HepG2 (cell line): ENCODE data around the gene ALMS1. TPM values are rescaled to one million over a fixed set of nuclear protein-coding genes. Genes with fewer than 3 reads are reported as not detected.

Experiments
- ATAC-seq: fragments of 200-7000 bp; cut with Tn5 transposase; 3 replicates; pipeline ENCODE4 v1.9.1; 2020; ENCODE audit warnings: mild to moderate bottlenecking, moderate library complexity
- Bru-seq: library from RNA; stranded (reverse); fragments of 400-500 nt; gene quantifications from one replicate; lab custom pipeline; 2021; lab: Mats Ljungman, UMichigan
- BruChase-seq, 2 experiments: library from RNA; stranded (reverse); fragments of 400-500 nt; gene quantifications; one replicate each; lab custom pipeline; 2021; lab: Mats Ljungman, UMichigan
- BruUV-seq: library from RNA; stranded (reverse); fragments of 400-500 nt; replicated peaks from 2 replicates; lab custom pipeline; 2021; lab: Mats Ljungman, UMichigan
- CTCF ChIA-PET: fragments of 300-600 bp; formaldehyde crosslinking; extraction: SDS; loops from one replicate; lab custom pipeline; 2021; ENCODE audit warnings: low total read pairs, inconsistent platforms, low intra/inter-chr PET ratio; lab: Yijun Ruan, JAX
- POLR2A ChIA-PET: fragments of 350-600 bp; sonication (Branson Sonifier 250); formaldehyde crosslinking; loops from one replicate; lab custom pipeline; 2020; ENCODE audit warnings: antibody characterized with exemption, inconsistent platforms; lab: Yijun Ruan, JAX
- DNase-seq: peaks from one replicate; pipeline ENCODE4 v3.0.0-alpha.2; 2015; ENCODE audit warnings: low spot score
- FAIRE-seq: peaks from 3 replicates; lab custom pipeline; 2011; peaks lifted over from hg19 to GRCh38; lab: Jason Lieb, UNC
- H2AFZ ChIP-seq: one replicate; pipeline ENCODE4 v1.6.1; 2011; ENCODE audit warnings: low read length, inconsistent platforms
- H3K27ac ChIP-seq: fragments of 300-600 bp; 3 replicates; pipeline ENCODE4 v1.8.0; 2011; ENCODE audit warnings: mixed run types, mild to moderate bottlenecking, mixed read lengths, low read length, inconsistent platforms; ENCODE audit not compliant: insufficient read depth; ENCODE audit errors: extremely low read length
- H3K27me3 ChIP-seq, 2 experiments: fragments of 200-600 bp in 1 of 2; 2 replicates in 1 of 2; 3 replicates in 1 of 2; pipeline versions ENCODE4 v1.6.0 to v1.8.0; 2011; ENCODE audit warnings: low read length in 2 of 2, mild to moderate bottlenecking in 2 of 2, moderate library complexity in 2 of 2, inconsistent platforms in 1 of 2; ENCODE audit not compliant: insufficient read depth in 2 of 2, control insufficient read depth in 1 of 2
- H3K36me3 ChIP-seq, 2 experiments: fragments of 200-600 bp in 1 of 2; replicated peaks in 1 of 2; 2 replicates in 1 of 2; 3 replicates in 1 of 2; pipeline versions ENCODE4 v1.5.1 to v1.8.0; 2011; ENCODE audit warnings: low read length in 2 of 2, inconsistent platforms in 1 of 2; ENCODE audit not compliant: insufficient read depth in 2 of 2, control insufficient read depth in 1 of 2
- H3K4me1 ChIP-seq: 2 replicates; pipeline ENCODE4 v1.5.1; 2012; ENCODE audit warnings: low read length, inconsistent platforms; ENCODE audit not compliant: insufficient read depth
- H3K4me2 ChIP-seq: 2 replicates; pipeline ENCODE4 v1.6.0; 2011; ENCODE audit warnings: low read depth, low read length, inconsistent platforms
- H3K4me3 ChIP-seq, 3 experiments: fragments of 200-600 bp in 1 of 3; sonication (generic), shearing (Covaris generic) in 1 of 3; replicated peaks in 1 of 3; 2 replicates each; pipeline ENCODE4 v1.5.1; 2011 to 2016; ENCODE audit warnings: low read length in 3 of 3, inconsistent platforms in 2 of 3, low read depth in 2 of 3, mild to moderate bottlenecking in 2 of 3, control low read depth in 1 of 3, mixed read lengths in 1 of 3; ENCODE audit not compliant: insufficient read depth in 1 of 3
- H3K79me2 ChIP-seq: one replicate; pipeline ENCODE4 v1.6.1; 2011; ENCODE audit warnings: low read length, inconsistent platforms; ENCODE audit not compliant: insufficient read depth
- H3K9ac ChIP-seq: 2 replicates; pipeline ENCODE4 v1.6.0; 2011; ENCODE audit warnings: mild to moderate bottlenecking, low read depth, low read length, inconsistent platforms; ENCODE audit not compliant: insufficient read depth
- H3K9me3 ChIP-seq: 2 replicates; pipeline ENCODE4 v1.5.1; 2012; ENCODE audit warnings: mild to moderate bottlenecking, low read length
- H4K20me1 ChIP-seq: 2 replicates; pipeline ENCODE4 v1.6.0; 2011; ENCODE audit warnings: inconsistent platforms, mild to moderate bottlenecking, low read length, moderate library complexity; ENCODE audit not compliant: insufficient read depth
- ZNF652 ChIP-seq: IDR thresholded peaks from 2 replicates; pipeline ENCODE4 v1.6.1; 2016; ENCODE audit warnings: low read depth, borderline replicate concordance
- ZNF792 ChIP-seq: IDR thresholded peaks from 2 replicates; pipeline ENCODE4 v1.6.1; 2016
- WGBS: methylation state at CpG from one replicate; pipeline ENCODE4 v1.1.6; 2017; ENCODE audit warnings: low lambda C conversion rate; 5-methylcytosine and 5-hydroxymethylcytosine counted together
- in situ Hi-C: cut with HindIII; loops from 2 replicates; pipeline ENCODE4 v1.10.0; 2017; ENCODE audit warnings: low pct_unique_long_range_greater_than_20kb; ENCODE audit not compliant: extremely low pct_ligation_motif_present
- intact Hi-C: fragments of 100-400 bp; cut with micrococcal nuclease; formaldehyde crosslinking; loops from one replicate; pipeline ENCODE4 v1.10.0; 2022; ENCODE audit not compliant: unreplicated experiment
- long read RNA-seq, 2 experiments: library from RNA in 1 of 2; library from polyadenylated mRNA in 1 of 2; stranded (forward) in 1 of 2; unstranded in 1 of 2; transcript quantifications; one replicate each; pipeline ENCODE4 v2.0.0, GENCODE V29; 2019 to 2022
- polyA minus RNA-seq, 3 experiments: library from RNA; depleted of rRNA, polyadenylated mRNA; stranded (reverse); fragments of >200 nt; gene quantifications; 2 replicates each; pipeline ENCODE4 v1.2.3, GENCODE V29; 2011; ENCODE audit warnings: low replicate concordance in 1 of 3
- polyA plus RNA-seq, 8 experiments: library from polyadenylated mRNA; depleted of rRNA in 3 of 8; stranded (reverse) in 7 of 8; unstranded in 1 of 8; fragments of >200 nt; fragmentation: Illumina TruSeq in 4 of 8; extraction: Trizol in 4 of 8; gene quantifications; 2 replicates each; pipeline versions ENCODE4 v1.2.1 to v1.2.3, GENCODE V29; 2011 to 2016; ENCODE audit warnings: low read depth in 4 of 8, missing spikeins in 1 of 8, mixed read lengths in 1 of 8; ENCODE audit not compliant: insufficient read depth in 1 of 8
- total RNA-seq, 5 experiments: library from RNA; depleted of rRNA; stranded (reverse); fragments of >200 nt; fragmentation: Illumina TruSeq; extraction: Trizol; gene quantifications; 2 replicates each; pipeline ENCODE4 v1.2.3, GENCODE V29; 2016; ENCODE audit warnings: low read depth in 1 of 5
- TF ChIP-seq, protein P1 (sequence below): sonication (generic); formaldehyde crosslinking; IDR thresholded peaks from 2 replicates; pipeline ENCODE4 v1.4.0; 2020; ENCODE audit warnings: missing genetic modification reagents
- TF ChIP-seq, protein P2 (sequence below): sonication (generic); formaldehyde crosslinking; IDR thresholded peaks from 2 replicates; pipeline ENCODE4 v1.5.0; 2020; ENCODE audit warnings: missing genetic modification reagents
- TF ChIP-seq, protein P3 (sequence below): sonication (generic); formaldehyde crosslinking; IDR thresholded peaks from 2 replicates; pipeline ENCODE4 v1.4.0; 2020; ENCODE audit warnings: missing genetic modification reagents, borderline replicate concordance

ALMS1 gene, protein sequence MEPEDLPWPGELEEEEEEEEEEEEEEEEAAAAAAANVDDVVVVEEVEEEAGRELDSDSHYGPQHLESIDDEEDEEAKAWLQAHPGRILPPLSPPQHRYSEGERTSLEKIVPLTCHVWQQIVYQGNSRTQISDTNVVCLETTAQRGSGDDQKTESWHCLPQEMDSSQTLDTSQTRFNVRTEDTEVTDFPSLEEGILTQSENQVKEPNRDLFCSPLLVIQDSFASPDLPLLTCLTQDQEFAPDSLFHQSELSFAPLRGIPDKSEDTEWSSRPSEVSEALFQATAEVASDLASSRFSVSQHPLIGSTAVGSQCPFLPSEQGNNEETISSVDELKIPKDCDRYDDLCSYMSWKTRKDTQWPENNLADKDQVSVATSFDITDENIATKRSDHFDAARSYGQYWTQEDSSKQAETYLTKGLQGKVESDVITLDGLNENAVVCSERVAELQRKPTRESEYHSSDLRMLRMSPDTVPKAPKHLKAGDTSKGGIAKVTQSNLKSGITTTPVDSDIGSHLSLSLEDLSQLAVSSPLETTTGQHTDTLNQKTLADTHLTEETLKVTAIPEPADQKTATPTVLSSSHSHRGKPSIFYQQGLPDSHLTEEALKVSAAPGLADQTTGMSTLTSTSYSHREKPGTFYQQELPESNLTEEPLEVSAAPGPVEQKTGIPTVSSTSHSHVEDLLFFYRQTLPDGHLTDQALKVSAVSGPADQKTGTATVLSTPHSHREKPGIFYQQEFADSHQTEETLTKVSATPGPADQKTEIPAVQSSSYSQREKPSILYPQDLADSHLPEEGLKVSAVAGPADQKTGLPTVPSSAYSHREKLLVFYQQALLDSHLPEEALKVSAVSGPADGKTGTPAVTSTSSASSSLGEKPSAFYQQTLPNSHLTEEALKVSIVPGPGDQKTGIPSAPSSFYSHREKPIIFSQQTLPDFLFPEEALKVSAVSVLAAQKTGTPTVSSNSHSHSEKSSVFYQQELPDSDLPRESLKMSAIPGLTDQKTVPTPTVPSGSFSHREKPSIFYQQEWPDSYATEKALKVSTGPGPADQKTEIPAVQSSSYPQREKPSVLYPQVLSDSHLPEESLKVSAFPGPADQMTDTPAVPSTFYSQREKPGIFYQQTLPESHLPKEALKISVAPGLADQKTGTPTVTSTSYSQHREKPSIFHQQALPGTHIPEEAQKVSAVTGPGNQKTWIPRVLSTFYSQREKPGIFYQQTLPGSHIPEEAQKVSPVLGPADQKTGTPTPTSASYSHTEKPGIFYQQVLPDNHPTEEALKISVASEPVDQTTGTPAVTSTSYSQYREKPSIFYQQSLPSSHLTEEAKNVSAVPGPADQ (N-terminal part only)
- 21.2 and 28.8 TPM in 2 replicates for total RNA-seq (2016; rRNA removed; fragmentation: Illumina TruSeq; extraction: Trizol)
- total RNA-seq (2016; cell fraction: cytosol; rRNA removed; fragmentation: Illumina TruSeq; extraction: Trizol; ENCODE audit: low read depth): 5.0 and 6.5 TPM in 2 replicates
- 20.9 and 30.9 TPM in 2 replicates for total RNA-seq (2016; cell fraction: insoluble cytoplasmic fraction; rRNA removed; fragmentation: Illumina TruSeq; extraction: Trizol)
- total RNA-seq (2016; cell fraction: membrane; rRNA removed; fragmentation: Illumina TruSeq; extraction: Trizol): 10.1 and 12.8 TPM in 2 replicates
- total RNA-seq (2016; cell fraction: nucleus; rRNA removed; fragmentation: Illumina TruSeq; extraction: Trizol): 31.3 and 34.3 TPM in 2 replicates
- 12.9 and 13.2 TPM in 2 replicates for polyA plus RNA-seq (2011; rRNA removed)
- polyA plus RNA-seq (2011; cell fraction: cytosol; rRNA removed): 10.0 and 28.2 TPM in 2 replicates
- 8.8 and 9.1 TPM in 2 replicates for polyA plus RNA-seq (2011; cell fraction: nucleus; rRNA removed)
- 7.7 and 8.8 TPM in 2 replicates for polyA plus RNA-seq (2012)
- polyA plus RNA-seq (2016; cell fraction: cytosol; fragmentation: Illumina TruSeq; extraction: Trizol; ENCODE audit: low read depth): 1.5 and 2.1 TPM in 2 replicates
- polyA plus RNA-seq (2016; cell fraction: insoluble cytoplasmic fraction; fragmentation: Illumina TruSeq; extraction: Trizol; ENCODE audit: low read depth): 20.0 and 21.7 TPM in 2 replicates
- 2.8 and 3.2 TPM in 2 replicates for polyA plus RNA-seq (2016; cell fraction: membrane; fragmentation: Illumina TruSeq; extraction: Trizol; ENCODE audit: low read depth)
- polyA plus RNA-seq (2016; cell fraction: nucleus; fragmentation: Illumina TruSeq; extraction: Trizol; ENCODE audit: insufficient read depth, low read depth): 13.2 and 16.7 TPM in 2 replicates
- 19.9 and 40.3 TPM in 2 replicates for polyA minus RNA-seq (2011; rRNA and poly(A)+ RNA removed; ENCODE audit: low replicate concordance)
- 15.1 and 17.3 TPM in 2 replicates for polyA minus RNA-seq (2011; cell fraction: cytosol; rRNA and poly(A)+ RNA removed)
- polyA minus RNA-seq (2011; cell fraction: nucleus; rRNA and poly(A)+ RNA removed): 76.7 and 95.1 TPM in 2 replicates
- percentile 68 among the genes with signal in this experiment for Bru-seq, nascent RNA
- percentile 63 among the genes with signal in this experiment for BruChase-seq, experiment 1, labeled RNA remaining after a 6-hour chase
- BruChase-seq, experiment 2, labeled RNA remaining after a 2-hour chase: percentile 69 among the genes with signal in this experiment
- long read RNA-seq, experiment 1, partial matches to known transcripts: 2 of 2 reads
- long read RNA-seq, experiment 1, other reads (novel, unspliced or antisense): 0 of 2 reads
- long read RNA-seq, experiment 2, partial matches to known transcripts: 2 of 6 reads
- long read RNA-seq, experiment 2, other reads (novel, unspliced or antisense): 4 of 6 reads

DNA sequence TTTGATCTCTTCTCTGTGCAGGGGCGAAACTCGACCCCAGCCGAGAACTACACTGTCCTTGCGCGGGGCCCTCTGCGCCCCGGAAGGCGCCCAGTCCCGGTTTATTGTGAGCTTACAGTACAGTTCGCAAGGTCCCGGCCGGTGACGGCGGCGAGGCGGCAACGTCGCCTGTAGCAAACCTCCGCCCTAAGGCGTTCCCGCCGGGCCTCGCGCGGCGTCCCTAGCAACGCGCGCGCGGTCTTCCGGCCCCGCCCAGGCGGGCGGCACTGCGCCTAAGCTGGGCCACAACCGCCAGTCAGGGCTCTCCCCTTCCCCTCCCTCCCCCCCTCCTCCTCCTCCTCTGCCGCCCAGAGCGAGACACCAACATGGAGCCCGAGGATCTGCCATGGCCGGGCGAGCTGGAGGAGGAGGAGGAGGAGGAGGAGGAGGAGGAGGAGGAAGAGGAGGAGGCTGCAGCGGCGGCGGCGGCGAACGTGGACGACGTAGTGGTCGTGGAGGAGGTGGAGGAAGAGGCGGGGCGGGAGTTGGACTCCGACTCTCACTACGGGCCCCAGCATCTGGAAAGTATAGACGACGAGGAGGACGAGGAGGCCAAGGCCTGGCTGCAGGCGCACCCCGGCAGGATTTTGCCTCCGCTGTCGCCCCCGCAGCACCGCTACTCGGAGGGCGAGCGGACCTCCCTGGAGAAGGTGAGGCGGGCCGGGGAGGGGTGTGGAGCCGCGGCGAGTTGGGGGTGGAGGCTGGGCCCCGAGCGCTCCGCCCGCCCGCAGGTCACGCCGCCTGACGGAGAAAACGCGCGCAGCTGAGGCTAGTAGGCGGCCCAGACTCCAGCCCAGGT, at the start of gene ALMS1:
ALMS1 (plus strand) TSS at position 333 of the 838 bp plus-strand sequence; CDS start at position 366, 33 bp downstream.
- ATAC-seq (peak; percentile 94), FAIRE-seq (no peak), DNase-seq (peak; percentile 88)
- under 1% methylated on average over 55 of the region's 84 CpGs for WGBS
- intact Hi-C loops (loop anchor here (10.0 kb wide), 1 partner anchor 171 kb away; the partner anchor contains the start of gene SMYD5), in situ Hi-C loops (no loop called here)
- no TSS peak for BruUV-seq
- peaks cover 0 to 18% of the 10 kb centered on the region in 2 experiments; a peak in 3 of 5 replicates for H3K27me3 ChIP-seq
- peaks cover 37% of the 10 kb centered on the region for H3K4me1 ChIP-seq
- H3K79me2 ChIP-seq: peaks cover 39% of the 10 kb centered on the region
- ChIA-PET POLR2A (interaction anchor here (0.7 to 2.2 kb wide), 10 partner anchors 12 to 176 kb away, joined by 3 to 8 read pairs (median 3); partner anchors contain the start of genes CCT7, PRADC1 and SMYD5), CTCF (no interaction called here)
- H3K4me2 ChIP-seq: peak within 1 kb of the TSS; percentile 94
- H3K4me3 ChIP-seq: peak within 1 kb of the TSS; percentile 85 to 100 (median 99)
- peak within 1 kb of the TSS; percentile 74 for H2AFZ ChIP-seq
- no peaks in the 10 kb centered on the region for H3K9me3 ChIP-seq
- no peaks in the 10 kb centered on the region for H3K36me3 ChIP-seq
- H3K9ac ChIP-seq: peak within 1 kb of the TSS; percentile 89
- peak within 1 kb of the TSS; percentile 88 for H3K27ac ChIP-seq
- no peaks in the 10 kb centered on the region for H4K20me1 ChIP-seq
- TF ChIP-seq, protein P1, sequence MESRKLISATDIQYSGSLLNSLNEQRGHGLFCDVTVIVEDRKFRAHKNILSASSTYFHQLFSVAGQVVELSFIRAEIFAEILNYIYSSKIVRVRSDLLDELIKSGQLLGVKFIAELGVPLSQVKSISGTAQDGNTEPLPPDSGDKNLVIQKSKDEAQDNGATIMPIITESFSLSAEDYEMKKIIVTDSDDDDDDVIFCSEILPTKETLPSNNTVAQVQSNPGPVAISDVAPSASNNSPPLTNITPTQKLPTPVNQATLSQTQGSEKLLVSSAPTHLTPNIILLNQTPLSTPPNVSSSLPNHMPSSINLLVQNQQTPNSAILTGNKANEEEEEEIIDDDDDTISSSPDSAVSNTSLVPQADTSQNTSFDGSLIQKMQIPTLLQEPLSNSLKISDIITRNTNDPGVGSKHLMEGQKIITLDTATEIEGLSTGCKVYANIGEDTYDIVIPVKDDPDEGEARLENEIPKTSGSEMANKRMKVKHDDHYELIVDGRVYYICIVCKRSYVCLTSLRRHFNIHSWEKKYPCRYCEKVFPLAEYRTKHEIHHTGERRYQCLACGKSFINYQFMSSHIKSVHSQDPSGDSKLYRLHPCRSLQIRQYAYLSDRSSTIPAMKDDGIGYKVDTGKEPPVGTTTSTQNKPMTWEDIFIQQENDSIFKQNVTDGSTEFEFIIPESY (CRISPR knock-in tag): no peak
- TF ChIP-seq, protein P2, sequence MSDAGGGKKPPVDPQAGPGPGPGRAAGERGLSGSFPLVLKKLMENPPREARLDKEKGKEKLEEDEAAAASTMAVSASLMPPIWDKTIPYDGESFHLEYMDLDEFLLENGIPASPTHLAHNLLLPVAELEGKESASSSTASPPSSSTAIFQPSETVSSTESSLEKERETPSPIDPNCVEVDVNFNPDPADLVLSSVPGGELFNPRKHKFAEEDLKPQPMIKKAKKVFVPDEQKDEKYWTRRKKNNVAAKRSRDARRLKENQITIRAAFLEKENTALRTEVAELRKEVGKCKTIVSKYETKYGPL (CRISPR knock-in tag): no peak
- TF ChIP-seq ZNF792 (CRISPR knock-in tag) (peak; percentile 86; the same call in 1 of the 2 replicates), ZNF652 (CRISPR knock-in tag) (no peak)
- TF ChIP-seq, protein P3, sequence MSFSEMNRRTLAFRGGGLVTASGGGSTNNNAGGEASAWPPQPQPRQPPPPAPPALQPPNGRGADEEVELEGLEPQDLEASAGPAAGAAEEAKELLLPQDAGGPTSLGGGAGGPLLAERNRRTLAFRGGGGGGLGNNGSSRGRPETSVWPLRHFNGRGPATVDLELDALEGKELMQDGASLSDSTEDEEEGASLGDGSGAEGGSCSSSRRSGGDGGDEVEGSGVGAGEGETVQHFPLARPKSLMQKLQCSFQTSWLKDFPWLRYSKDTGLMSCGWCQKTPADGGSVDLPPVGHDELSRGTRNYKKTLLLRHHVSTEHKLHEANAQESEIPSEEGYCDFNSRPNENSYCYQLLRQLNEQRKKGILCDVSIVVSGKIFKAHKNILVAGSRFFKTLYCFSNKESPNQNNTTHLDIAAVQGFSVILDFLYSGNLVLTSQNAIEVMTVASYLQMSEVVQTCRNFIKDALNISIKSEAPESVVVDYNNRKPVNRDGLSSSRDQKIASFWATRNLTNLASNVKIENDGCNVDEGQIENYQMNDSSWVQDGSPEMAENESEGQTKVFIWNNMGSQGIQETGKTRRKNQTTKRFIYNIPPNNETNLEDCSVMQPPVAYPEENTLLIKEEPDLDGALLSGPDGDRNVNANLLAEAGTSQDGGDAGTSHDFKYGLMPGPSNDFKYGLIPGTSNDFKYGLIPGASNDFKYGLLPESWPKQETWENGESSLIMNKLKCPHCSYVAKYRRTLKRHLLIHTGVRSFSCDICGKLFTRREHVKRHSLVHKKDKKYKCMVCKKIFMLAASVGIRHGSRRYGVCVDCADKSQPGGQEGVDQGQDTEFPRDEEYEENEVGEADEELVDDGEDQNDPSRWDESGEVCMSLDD (CRISPR knock-in tag): no peak
